Stimulated activated CD8-positive, alpha-beta memory T cell treated with anti-CD3 and anti-CD28 coated beads, Interleukin-7, amount 100 ng/mL, for 1 hour (primary cell): ENCODE results near the gene FNDC3A.
"Not testable (repeated sequence)": the region's sequence is repeated elsewhere in the genome, so short reads cannot be mapped to it uniquely, and the experiment has no call there.

Source experiments
- DNase-seq, 2 donors: peaks; one replicate each; pipeline ENCODE4 v3.0.0-alpha.2; 2020; ENCODE audit warnings: low read depth in 2 of 2

Gene FNDC3A

DNA sequence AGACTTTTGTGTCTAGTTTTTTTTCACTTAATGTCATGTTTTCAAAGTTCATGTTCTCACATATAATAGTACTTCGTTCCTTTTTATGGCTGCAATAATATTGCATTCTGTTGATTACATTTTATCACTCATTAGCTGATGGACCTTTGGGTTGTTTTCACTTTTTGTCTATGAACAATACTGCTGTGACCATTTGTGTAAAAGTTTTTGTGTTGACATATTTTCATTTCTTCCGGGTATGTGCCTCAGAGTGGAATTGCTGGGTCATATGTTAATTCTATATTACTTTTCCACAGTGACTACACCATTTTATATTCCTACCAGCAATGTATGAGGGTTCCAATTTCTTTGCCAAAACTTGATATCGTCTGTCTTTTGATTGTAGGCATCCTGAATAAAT, 158.6 kb downstream of the FNDC3A start:
- no peak for DNase-seq

DNA sequence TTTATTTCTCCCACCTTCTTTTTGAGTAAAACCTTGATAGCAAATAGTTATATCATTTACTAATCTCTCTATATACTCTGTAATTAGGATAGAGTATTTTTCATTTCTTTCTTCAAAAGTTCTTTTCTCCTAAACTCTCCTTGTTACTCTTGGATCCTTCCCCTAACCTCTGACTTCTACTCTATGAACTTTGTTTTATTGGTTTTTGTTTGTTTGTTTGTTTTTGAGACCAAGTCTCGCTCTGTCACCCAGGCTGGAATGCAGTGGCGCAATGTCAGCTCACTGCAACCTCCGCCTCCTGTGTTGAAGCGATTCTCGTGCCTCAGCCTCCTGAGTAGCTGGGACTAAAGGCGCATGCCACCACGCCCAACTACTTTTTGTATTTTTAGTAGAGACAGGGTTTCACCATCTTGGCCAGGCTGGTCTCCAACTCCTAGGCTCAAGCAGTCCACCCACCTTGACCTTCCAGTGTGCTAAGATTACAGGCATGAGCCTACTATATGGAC, 161.5 kb downstream of the FNDC3A start:
- not testable (repeated sequence) for DNase-seq

DNA sequence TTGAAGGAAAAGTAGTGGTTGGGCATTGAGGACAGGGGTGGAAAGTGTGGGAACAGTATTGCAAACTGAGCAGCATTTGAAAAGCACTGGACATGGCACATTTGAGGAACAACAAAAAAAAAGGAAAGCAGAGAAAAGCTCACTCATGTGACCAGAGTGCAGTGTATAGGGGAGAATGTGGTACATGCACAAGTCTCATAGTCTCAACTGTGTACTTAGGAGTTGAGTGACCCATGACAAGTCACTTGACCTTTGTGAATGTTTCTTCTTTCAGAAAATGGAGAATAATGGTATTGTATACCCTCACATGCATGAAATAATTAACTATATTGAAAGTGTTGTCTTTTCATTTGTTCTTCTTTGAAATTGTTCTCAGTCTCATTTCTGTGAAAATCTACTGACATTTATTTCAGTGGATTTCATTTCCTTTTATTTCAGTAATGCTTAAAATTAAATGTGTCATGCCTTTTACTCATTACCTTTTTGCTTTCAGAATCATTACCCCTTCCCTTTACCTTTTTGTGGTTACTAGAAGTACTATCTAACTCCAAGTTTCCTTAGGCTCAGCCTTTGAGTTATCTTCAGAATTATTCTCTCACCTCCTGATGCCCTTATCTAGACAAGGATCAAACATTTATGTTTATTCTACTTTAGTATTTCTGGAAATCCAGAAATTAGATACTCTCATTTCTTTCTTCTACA, 165.3 kb downstream of the FNDC3A start:
- DNase-seq = no peak

DNA sequence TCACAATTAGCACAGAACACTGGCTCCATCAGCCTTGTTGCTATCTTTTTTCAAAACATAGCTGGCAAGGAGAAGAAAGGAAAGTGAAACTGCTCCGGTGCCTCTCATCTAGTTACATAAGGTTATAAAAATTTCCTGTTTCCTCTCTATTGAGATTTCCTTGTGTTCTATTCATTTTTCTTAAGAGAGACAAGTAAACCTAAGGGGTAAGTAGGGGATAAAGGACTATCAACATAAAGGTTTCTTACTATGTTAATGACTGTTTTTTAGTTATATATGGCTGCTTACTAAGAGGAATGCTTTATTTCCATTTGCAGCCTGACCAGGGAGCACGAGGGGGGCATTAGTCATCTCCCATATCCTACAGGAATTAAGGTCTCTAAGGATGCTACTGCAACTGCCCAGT, 171.2 kb downstream of the FNDC3A start:
- no peak for DNase-seq

DNA sequence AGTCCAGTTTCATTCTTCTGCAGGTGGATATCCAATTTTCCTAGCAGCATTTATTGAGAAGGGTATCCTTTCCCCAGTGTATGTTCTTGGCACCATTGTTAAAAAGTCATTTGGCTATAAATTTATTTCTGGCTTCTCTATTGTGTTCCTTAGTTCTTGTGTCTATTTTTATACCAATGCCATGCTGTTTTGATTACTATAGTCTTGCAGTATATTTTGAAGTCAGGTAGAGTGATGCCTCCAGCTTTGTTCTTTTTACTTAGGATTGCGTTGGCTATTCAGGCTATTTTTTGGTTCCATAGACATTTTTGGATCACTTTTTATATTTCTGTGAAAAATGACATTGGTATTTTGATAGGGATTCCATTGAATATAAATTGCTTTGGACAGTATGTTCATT, 172.7 kb downstream of the FNDC3A start:
- no peak for DNase-seq

DNA sequence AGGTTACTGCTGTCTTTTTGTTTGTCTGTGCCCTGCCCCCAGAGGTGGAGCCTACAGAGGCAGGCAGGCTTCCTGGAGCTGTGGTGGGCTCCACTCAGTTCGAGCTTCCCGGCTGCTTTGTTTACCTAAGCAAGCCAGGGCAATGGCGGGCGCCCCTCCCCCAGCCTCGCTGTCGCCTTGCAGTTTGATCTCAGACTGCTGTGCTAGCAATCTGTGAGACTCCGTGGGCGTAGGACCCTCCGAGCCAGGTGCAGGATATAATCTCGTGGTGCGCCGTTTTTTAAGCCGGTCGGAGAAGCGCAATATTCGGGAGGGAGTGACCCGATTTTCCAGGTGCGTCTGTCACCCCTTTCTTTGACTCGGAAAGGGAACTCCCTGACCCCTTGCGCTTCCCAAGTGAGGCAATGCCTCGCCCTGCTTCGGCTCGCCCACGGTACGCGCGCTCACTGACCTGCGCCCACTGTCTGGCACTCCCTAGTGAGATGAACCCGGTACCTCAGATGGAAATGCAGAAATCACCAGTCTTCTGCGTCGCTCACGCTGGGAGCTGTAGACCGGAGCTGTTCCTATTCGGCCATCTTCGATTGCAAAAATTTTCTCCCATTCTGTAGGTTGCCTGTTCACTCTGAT, 182.4 kb downstream of the FNDC3A start:
- DNase-seq = not testable (repeated sequence)

DNA sequence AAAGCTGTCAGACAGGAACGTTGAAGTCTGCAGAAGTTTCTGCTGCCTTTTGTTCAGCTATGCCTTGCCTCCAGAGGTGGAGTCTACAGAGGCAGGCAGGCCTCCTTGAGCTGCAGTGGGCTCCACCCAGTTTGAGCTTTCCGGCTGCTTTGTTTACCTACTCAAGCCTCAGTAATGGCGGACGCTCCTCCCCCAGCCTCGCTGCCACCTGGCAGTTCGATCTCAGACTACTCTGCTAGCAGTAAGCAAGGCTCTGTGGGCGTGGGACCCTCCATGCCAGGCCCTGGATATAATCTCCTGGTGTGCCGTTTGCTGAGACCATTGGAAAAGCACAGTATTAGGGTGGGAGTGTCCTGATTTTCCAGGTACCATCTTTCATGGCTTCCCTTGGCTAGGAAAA, 187.4 kb downstream of the FNDC3A start:
- DNase-seq = not testable (repeated sequence)

DNA sequence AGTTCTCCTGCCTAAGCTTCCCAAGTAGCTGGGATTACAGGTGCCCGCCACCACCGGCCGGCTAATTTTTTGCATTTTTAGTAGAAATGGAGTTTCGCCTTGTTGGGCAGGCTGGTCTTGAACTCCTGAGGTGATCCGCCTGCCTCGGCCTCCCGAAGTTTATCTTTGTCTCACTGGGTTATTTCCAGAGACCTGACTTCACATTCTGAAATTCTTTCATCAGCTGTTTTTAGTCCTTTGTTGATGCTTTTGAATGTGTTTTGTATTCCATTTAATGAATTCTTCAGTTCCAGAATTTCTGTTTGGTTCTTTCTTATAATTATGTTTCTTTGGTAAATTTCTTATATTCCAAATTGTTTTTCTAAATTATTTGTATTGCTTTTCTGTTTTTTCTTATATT, 189.0 kb downstream of the FNDC3A start:
- DNase-seq = no peak

DNA sequence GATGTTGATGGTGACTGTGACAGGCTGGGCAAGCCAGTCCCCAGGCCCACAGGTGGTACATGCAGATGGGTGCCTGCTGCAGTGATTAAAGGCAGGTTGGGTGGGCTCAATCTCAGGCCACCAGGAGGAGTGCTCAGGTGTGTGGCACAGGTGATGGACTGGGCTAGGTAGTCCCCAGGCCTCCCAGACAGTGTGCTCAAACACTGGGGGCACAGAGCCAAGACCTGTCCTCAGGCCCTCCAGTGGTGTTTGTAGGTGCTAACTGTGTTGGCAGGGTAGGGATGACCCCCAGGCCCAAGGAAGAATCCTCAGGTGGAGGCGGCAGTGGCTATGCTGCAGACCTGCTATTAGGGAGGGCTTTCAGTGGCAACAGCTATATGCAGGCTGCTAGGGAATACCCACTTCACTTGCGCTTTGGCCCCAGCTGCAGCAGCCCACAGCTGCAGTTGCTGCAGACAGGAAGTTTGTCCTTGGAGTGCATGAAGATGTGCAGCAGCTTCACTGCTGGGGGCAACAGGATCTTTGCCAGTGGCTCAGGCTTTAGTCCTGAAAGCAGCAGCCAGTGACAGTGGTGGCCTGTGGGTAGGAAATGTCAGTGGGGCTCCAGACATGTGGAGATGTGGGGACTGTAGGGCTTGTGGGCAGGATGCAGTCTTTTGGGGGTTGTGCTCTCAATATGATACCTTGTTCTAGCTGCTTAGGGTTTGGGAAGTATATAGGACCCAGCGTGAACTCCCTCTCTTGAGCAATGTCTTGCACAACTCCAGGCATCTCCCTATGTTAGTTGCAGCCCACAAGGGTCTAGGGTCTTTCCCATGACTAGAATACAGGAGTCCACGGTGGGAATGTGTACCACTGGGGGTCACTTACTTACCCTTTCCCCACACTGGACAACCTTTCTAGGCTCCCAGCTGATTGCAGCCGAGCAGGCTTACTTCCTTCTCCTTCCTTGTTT, 190.4 kb downstream of the FNDC3A start:
- no peak for DNase-seq

DNA sequence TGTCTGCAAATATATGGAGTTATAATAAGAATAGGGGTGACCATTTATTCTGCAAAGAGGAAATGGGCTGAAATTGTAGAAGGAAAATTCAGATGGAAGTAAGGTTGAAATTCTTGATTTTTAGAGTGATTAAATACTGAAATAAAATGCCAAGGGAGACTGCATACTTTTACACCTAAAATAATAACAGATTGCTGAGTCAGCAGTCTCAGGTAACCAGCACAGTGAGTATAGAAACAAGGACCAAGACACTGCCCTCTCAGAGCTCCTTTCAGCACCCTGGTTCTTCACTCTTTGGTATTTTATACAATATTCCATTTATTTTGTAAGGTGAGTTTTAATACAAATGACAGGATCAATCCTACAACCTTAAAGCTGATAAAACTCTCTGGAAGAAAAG, 195.6 kb downstream of the FNDC3A start:
- no peak for DNase-seq

DNA sequence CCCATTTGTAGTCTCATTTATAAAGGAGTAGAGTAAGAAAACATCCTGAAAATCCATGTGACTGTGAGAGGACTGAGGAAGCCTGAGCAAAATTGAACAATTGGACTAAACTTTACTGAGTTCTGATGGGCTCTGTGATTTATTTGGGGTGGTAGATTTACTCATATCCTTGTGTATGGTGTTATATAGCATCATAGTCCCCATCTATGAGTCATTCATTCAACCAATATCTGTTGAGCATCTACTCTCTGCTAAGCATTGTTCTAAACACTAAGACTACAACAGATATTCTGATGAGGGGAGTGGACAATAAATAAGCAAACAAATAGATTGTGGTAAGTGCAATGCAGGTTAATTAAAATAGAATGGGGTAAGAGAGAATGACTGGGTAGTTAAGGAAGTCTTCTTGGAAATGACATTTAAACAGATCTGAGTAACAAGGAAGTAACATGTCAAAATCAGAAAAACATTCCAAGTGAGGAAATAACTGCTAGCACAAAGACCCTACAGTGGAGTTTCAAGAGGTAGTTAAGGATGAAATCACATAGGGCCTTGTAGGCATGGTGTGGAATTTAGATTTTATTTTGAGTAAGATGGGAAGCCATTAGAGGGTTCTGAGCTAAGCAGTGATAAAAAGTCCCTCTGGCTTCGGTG, 208.1 kb downstream of the FNDC3A start:
- no peak for DNase-seq

DNA sequence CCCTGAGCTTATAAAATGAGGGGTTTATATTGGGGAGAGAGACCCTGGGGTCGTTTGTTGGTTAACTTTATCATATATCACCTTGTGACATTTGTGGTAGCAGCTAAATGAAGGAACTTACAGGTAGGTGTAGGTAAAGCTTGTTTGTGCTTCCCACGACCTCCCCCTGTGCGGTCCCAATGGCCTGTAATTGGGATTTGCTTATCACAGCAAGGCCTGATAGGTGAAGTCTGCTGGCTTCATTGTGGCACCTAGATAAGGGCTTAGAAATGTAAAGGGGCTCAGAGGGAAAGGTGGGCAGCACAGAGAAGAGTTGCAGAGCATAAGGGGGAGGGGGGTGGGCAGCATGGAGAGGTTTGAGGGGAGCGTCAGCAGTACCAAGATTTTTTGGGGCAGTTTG, 208.9 kb downstream of the FNDC3A start:
- DNase-seq = no peak

DNA sequence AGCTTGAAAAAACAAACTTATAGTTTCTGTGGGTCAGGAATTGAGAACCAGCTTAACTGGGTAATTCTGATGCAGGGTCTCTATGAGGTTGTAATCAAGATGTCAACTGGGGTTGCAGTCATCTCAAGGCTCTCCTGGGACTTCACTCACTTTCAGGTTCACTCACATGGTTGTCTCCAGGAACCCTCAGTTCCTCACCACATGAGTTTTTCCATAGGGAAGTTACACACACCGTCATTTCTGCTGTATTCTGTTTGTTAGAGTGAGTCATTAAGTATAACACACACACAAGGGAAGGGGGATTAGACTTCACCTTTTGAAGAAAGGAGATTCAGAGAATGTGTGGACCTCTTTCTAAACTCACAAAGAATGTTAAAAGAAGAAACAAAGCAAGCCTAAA, 209.6 kb downstream of the FNDC3A start:
- DNase-seq = no peak

DNA sequence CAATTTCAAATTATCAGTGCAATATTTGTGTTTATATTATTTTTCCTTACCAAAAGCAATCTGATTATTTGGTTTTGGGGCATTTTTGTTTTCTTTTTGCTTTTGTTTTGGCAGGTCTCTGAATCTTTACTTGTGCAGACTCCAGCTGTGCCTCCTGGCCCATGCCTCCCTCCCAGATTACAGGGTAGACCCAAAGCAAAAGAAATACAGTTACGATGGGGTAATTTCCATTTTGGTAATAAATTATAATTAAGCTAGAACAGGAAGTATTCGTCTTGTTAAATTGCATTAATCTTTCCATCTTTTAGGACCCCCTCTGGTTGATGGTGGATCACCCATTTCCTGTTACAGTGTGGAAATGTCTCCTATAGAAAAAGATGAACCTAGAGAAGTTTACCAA, 215.2 kb downstream of the FNDC3A start:
- no peak for DNase-seq

DNA sequence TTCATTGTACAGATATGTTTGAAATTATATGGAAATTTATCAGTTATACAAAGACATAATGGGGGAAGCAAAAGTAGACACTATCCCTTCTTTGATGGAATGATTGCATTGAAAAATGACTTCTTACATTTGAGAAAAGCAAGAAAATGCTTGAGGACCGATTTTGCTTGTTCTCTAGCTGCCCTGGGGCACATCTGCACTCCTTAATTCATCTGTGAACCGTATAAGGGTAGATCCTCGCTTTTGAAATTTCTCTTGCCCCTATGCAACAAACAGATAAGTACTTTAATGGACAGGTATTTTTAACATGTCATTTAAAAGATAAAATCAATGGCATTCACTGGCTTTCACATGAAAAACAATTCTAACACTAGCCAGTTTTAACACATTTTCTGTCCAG, 230.9 kb downstream of the FNDC3A start:
- DNase-seq = no peak

DNA sequence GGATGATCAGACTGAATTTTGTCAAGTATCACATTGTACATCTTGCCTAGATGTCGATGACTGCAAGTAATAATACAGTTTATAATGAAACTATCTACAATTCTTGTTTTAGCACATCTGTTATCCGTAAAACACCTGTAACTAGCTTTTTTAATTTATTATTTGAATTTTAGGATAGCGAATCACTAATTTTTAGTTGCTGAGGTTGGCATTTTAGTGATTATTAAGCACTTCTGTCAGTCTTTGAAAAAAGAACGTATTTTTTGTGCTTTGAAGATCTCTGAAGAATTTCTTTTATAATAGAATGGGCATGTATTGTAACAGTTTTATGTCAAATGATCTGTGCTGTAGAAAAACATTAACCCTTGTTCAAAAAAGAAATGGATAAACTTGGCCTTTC, 232.9 kb downstream of the FNDC3A start:
- no peak for DNase-seq

DNA sequence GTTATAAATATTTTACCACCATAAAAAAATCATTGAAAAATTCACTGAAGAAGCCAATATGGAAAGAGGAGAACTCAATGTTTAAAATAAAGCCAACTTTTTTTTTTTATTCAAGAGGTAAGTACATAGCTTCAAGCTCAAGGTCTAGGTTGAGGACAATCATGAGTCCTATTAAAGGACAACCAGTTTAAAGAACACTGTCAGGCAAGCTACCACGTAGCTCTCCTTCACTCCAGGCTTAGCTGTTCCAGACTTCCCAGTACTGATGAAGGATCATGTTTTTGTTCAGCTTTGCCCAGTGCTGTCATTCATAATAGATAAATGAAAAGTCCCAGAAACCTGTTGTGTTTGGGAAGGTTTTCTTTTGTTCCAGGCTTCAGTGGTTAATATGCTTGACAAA, 234.4 kb downstream of the FNDC3A start:
- DNase-seq = no peak

DNA sequence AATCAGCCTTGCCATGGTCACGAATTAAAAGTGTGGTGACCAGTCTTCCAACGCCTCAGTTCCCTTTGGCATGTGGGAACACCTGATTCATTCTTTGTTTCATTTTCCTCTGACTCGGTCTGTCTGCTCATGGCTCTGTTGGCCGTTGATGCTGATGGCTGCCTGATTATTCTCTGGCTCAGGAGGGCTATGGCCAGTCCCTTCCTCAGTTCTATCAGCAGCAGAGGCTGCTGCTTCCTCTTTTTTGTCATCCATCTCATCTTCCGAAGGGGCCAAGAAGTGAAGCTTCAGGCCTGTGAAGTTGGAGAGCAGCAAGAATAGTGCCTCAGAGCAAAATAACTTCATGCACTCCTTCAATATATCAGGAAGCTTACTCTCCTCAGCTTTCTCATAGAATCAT, 235.0 kb downstream of the FNDC3A start:
- DNase-seq = no peak

DNA sequence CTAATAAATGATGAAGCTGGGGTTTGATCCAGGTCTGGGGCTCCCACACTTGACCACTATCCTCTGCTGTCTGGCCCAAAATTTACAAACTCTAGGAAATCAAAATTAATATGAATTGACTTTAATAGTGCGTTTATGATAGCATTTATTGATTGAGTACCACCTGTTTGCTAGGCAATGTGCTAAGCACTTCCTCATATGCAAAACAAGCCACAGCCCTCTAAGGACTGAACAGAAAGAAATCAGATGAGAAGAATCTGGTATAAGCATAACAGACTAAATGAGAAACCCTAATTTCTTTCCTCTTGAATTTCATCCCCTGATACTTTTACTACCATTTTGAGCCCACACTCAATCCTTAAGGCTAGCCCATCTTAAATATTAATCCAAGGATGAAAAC, 237.8 kb downstream of the FNDC3A start:
- DNase-seq = no peak

DNA sequence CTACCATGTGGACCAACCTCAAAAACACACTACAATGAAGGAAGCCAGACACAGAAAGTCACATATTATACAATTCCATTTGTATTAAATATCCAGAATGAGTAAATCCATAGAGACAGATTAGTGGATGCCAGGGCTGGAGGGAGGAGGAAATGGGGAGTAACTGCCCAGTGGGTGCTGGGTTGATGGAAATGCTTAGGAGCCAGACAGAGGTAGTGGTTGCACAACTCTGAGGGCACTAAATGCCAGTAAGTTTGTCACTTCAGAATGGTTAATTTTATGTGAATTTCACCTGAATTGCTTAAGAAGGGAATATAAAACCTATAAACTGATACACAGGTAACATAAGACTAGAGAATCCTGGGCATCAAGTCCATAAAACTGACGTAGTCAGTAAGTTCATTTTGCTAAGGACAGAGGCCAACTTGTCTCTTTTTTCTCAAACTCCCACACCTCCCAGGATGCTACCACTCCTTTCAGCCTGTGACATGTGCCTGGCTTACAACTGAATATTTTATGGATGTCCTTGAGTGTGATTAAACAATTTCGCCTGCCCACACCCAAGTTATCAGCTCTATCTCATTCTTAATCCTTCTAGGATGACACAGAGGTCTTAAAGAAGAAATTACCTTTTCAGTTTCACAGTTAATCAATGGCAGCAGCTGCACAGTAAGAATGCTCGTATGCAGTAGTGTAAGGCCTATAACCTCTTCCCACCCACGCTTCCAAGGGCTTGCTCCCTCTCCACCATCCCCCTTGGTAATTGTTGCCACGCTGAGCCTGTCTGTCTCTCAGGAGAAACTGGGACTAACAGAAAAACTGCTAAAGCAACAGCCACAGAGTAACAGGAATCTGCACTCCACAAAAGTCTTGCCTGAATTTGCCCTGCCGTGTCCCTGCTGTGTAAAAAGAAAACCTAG, 238.5 kb downstream of the FNDC3A start:
- no peak for DNase-seq

DNA sequence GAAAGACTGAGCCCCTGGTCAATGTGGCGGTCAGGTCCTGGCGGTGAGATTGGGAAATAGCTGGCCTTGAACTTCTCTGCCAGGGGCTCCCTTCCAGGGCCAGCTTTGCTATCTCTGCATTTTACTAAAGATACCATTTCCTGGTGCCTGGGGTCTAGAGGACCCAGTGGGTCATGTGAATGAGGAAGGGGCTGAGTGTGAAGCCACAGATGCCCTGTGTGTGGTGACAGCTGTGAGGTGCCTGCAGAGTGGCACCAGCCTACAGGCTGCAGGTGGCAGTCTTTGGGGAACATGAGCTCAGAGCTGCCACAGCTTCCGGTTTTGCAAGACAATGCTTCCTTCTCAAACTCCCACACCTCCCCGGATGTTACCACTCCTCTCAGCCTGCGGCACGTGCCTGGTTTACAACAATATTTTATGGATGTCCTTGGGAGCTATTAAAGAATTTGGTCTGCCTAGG, 239.2 kb downstream of the FNDC3A start:
- no peak for DNase-seq
